SK-N-SH (cell line): Measurements from ENCODE around the gene ZNF462. TPM values are rescaled to one million over a fixed set of nuclear protein-coding genes. Genes with fewer than 3 reads are reported as not detected.

ENCODE experiments used
- CTCF ChIA-PET: fragments of 300-600, 350-600 bp; formaldehyde crosslinking; extraction: SDS; loops from one replicate; lab custom pipeline; 2021; lab: Yijun Ruan, JAX
- POLR2A ChIA-PET: fragments of 350-600 bp; sonication (Branson Sonifier 250); formaldehyde crosslinking; extraction: SDS; loops from one replicate; lab custom pipeline; 2020; ENCODE audit warnings: antibody characterized with exemption, inconsistent platforms; lab: Yijun Ruan, JAX
- DNase-seq: peaks from one replicate; pipeline ENCODE4 v3.0.0; 2012
- H2AFZ ChIP-seq: fragments of 200-600 bp; sonication (generic); 2 replicates; pipeline ENCODE4 v1.8.1; 2016; ENCODE audit warnings: antibody characterized with exemption, mild to moderate bottlenecking, low read depth
- H3F3A ChIP-seq: fragments of 200-600 bp; sonication (generic); replicated peaks from 2 replicates; pipeline ENCODE3; 2016; ENCODE audit warnings: antibody characterized with exemption, mild to moderate bottlenecking; ENCODE audit not compliant: insufficient read depth
- H3K27ac ChIP-seq, 2 experiments: fragments of 200-500 bp in 1 of 2; fragments of 200-600 bp in 1 of 2; sonication (Bioruptor generic) in 1 of 2; sonication (generic), shearing (Covaris generic) in 1 of 2; 2 replicates each; pipeline versions ENCODE4 v1.5.1 to v1.6.1; 2014 to 2016; ENCODE audit warnings: low read depth in 2 of 2, inconsistent platforms in 1 of 2, low read length in 1 of 2, mild to moderate bottlenecking in 1 of 2, mixed read lengths in 1 of 2
- H3K27me3 ChIP-seq: fragments of 200-600 bp; sonication (generic), shearing (Covaris generic); 2 replicates; pipeline ENCODE4 v1.6.1; 2016; ENCODE audit warnings: mixed run types; ENCODE audit not compliant: insufficient read depth
- H3K36me3 ChIP-seq, 2 experiments: fragments of 200-500 bp in 1 of 2; fragments of 200-600 bp in 1 of 2; sonication (Bioruptor generic) in 1 of 2; sonication (generic) in 1 of 2; replicated peaks in 1 of 2; 2 replicates each; pipeline versions ENCODE3 to v1.5.1; 2014 to 2016; ENCODE audit warnings: low read length in 1 of 2, mild to moderate bottlenecking in 1 of 2; ENCODE audit not compliant: insufficient read depth in 2 of 2, control insufficient read depth in 1 of 2
- H3K4me1 ChIP-seq, 2 experiments: fragments of 200-500 bp in 1 of 2; fragments of 200-600 bp in 1 of 2; sonication (Bioruptor generic) in 1 of 2; sonication (generic), shearing (Covaris generic) in 1 of 2; 2 replicates each; pipeline versions ENCODE4 v1.5.1 to v1.6.1; 2014 to 2016; ENCODE audit warnings: low read depth in 1 of 2, low read length in 1 of 2, mixed run types in 1 of 2; ENCODE audit not compliant: insufficient read depth in 2 of 2, control insufficient read depth in 1 of 2
- H3K4me2 ChIP-seq: fragments of 200-600 bp; sonication (generic), shearing (Covaris generic); 2 replicates; pipeline ENCODE4 v1.6.1; 2017; ENCODE audit warnings: mixed run types
- H3K4me3 ChIP-seq, 2 experiments: fragments of 200-500 bp in 1 of 2; fragments of 200-600 bp in 1 of 2; sonication (Bioruptor generic) in 1 of 2; sonication (generic), shearing (Covaris generic) in 1 of 2; 2 replicates each; pipeline versions ENCODE4 v1.5.1 to v1.8.1; 2014 to 2016; ENCODE audit warnings: low read depth in 2 of 2, inconsistent platforms in 1 of 2, low read length in 1 of 2, mild to moderate bottlenecking in 1 of 2, mixed read lengths in 1 of 2, moderate library complexity in 1 of 2
- H3K79me2 ChIP-seq: fragments of 200-600 bp; sonication (generic); 2 replicates; pipeline ENCODE4 v1.8.1; 2017; ENCODE audit warnings: mild to moderate bottlenecking; ENCODE audit not compliant: insufficient read depth
- H3K9ac ChIP-seq: fragments of 200-600 bp; sonication (generic); 2 replicates; pipeline ENCODE4 v1.6.1; 2017; ENCODE audit warnings: mixed run types
- H3K9me2 ChIP-seq: fragments of 200-600 bp; sonication (generic); 2 replicates; pipeline ENCODE4 v1.6.1; 2017; ENCODE audit warnings: mixed run types
- H3K9me3 ChIP-seq: fragments of 200-600 bp; sonication (generic); 2 replicates; pipeline ENCODE4 v1.6.1; 2017; ENCODE audit warnings: mixed run types, mild to moderate bottlenecking, moderate library complexity
- H4K20me1 ChIP-seq: fragments of 200-600 bp; sonication (generic); 2 replicates; pipeline ENCODE4 v1.6.1; 2017; ENCODE audit warnings: mild to moderate bottlenecking, mixed run types; ENCODE audit not compliant: insufficient read depth
- CHD2 ChIP-seq: fragments of 150-350 bp; IDR thresholded peaks from 2 replicates; pipeline ENCODE4 v1.6.1; 2018; ENCODE audit warnings: low read length; ENCODE audit not compliant: partially characterized antibody
- EP300 ChIP-seq, 2 experiments: IDR thresholded peaks; 2 replicates each; pipeline versions ENCODE4 v1.4.0 to v1.6.1; 2012; ENCODE audit warnings: borderline replicate concordance in 1 of 2, low read depth in 1 of 2, low read length in 1 of 2
- EZH2phosphoT487 ChIP-seq: fragments of 200-600 bp; sonication (generic); IDR thresholded peaks from 2 replicates; pipeline ENCODE4 v1.6.1; 2017; ENCODE audit warnings: low read depth, mixed run types, mild to moderate bottlenecking, antibody characterized with exemption, moderate library complexity, borderline replicate concordance
- FOSL2 ChIP-seq: IDR thresholded peaks from 2 replicates; pipeline ENCODE4 v1.4.0; 2012; ENCODE audit warnings: low read depth, mild to moderate bottlenecking, moderate library complexity, borderline replicate concordance
- FOXM1 ChIP-seq: IDR thresholded peaks from 2 replicates; pipeline ENCODE4 v1.4.0; 2012; ENCODE audit warnings: low read depth, mild to moderate bottlenecking
- GABPA ChIP-seq: IDR thresholded peaks from 2 replicates; pipeline ENCODE4 v1.4.0; 2012; ENCODE audit warnings: low read depth, mild to moderate bottlenecking
- MEF2A ChIP-seq: IDR thresholded peaks from 2 replicates; pipeline ENCODE4 v1.4.0; 2012; ENCODE audit warnings: low read depth, borderline replicate concordance
- NFIC ChIP-seq: IDR thresholded peaks from 2 replicates; pipeline ENCODE4 v1.4.0; 2012; ENCODE audit warnings: borderline replicate concordance
- POLR2AphosphoS5 ChIP-seq: IDR thresholded peaks from 2 replicates; pipeline ENCODE4 v1.6.1; 2012; ENCODE audit warnings: low read depth, low read length
- TAF1 ChIP-seq: IDR thresholded peaks from 2 replicates; pipeline ENCODE4 v1.6.1; 2012; ENCODE audit warnings: low read depth, mild to moderate bottlenecking, low read length, moderate library complexity, borderline replicate concordance
- TEAD4 ChIP-seq: IDR thresholded peaks from 2 replicates; pipeline ENCODE4 v1.4.0; 2012; ENCODE audit warnings: mild to moderate bottlenecking, borderline replicate concordance; ENCODE audit not compliant: insufficient read depth
- WGBS: methylation state at CpG from one replicate; pipeline ENCODE4 v1.1.6; 2017; ENCODE audit warnings: low lambda C conversion rate; 5-methylcytosine and 5-hydroxymethylcytosine counted together
- polyA plus RNA-seq, 3 experiments: library from polyadenylated mRNA; depleted of rRNA; stranded (reverse); fragments of >200 nt; gene quantifications; 2 replicates each; pipeline ENCODE4 v1.2.3, GENCODE V29; 2012
- TF ChIP-seq, protein P1 (sequence below): IDR thresholded peaks from 2 replicates; pipeline ENCODE4 v1.4.0; 2012; ENCODE audit warnings: low read depth, borderline replicate concordance
- TF ChIP-seq, protein P2 (sequence below): fragments of 200-600 bp; sonication (generic); IDR thresholded peaks from 2 replicates; pipeline ENCODE4 v1.6.1; 2017; ENCODE audit warnings: antibody characterized with exemption, mild to moderate bottlenecking, moderate library complexity
- TF ChIP-seq, protein P3 (sequence below): IDR thresholded peaks from 2 replicates; pipeline ENCODE4 v1.4.0; 2012; ENCODE audit warnings: low read depth
- TF ChIP-seq, protein P4 (sequence below): fragments of 150-350 bp; IDR thresholded peaks from 2 replicates; pipeline ENCODE4 v1.6.1; 2017; ENCODE audit warnings: antibody characterized with exemption, low read length, low read depth, borderline replicate concordance
- TF ChIP-seq, protein P5 (sequence below): IDR thresholded peaks from 2 replicates; pipeline ENCODE4 v1.6.1; 2012; ENCODE audit warnings: mild to moderate bottlenecking, low read depth, low read length, moderate library complexity

ZNF462 gene
- polyA plus RNA-seq, 1 of the 3 experiments (the other 2 are of a cell fraction): 5.2 TPM

DNA sequence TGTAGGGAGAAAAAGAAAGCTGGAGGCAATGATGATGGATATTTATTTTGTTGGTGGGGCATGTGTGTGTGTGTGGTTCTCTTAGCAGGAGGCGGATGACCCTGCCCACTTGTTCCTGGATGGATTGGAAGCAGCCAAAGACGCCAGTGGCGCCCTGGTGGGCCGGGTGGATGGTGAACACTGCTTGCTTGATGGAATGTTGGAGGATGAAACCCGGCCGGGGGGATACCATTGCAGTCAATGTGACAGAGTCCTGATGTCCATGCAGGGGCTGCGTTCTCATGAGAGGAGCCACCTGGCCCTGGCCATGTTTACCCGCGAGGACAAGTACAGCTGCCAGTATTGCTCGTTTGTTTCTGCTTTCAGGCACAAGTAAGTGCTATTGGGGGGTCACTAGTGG lies 69.2 kb downstream of the ZNF462 start:
- no peak overlapping the region for H2AFZ ChIP-seq
- H3K9ac ChIP-seq: no peak overlapping the region
- no peaks in the 10 kb centered on the region for H3K4me1 ChIP-seq
- H3K9me2 ChIP-seq: no peaks in the 10 kb centered on the region
- no peaks in the 10 kb centered on the region for H3K27me3 ChIP-seq
- H3K9me3 ChIP-seq: no peaks in the 10 kb centered on the region
- POLR2A ChIA-PET: no interaction called here
- H3K79me2 ChIP-seq: no peaks in the 10 kb centered on the region
- peaks cover 44 to 94% of the 10 kb centered on the region in 2 experiments for H3K36me3 ChIP-seq
- CTCF ChIA-PET: no interaction called here
- H3K4me2 ChIP-seq: no peak overlapping the region
- no peak overlapping the region for H3K4me3 ChIP-seq
- 95% methylated on average over 7 of the region's 10 CpGs for WGBS
- H3K27ac ChIP-seq: no peak overlapping the region
- TF ChIP-seq FOXM1: no peak
- TF ChIP-seq TAF1: no peak
- TF ChIP-seq, protein P1, sequence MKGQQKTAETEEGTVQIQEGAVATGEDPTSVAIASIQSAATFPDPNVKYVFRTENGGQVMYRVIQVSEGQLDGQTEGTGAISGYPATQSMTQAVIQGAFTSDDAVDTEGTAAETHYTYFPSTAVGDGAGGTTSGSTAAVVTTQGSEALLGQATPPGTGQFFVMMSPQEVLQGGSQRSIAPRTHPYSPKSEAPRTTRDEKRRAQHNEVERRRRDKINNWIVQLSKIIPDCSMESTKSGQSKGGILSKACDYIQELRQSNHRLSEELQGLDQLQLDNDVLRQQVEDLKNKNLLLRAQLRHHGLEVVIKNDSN: no peak
- no peak for TF ChIP-seq NFIC
- TF ChIP-seq, protein P2, sequence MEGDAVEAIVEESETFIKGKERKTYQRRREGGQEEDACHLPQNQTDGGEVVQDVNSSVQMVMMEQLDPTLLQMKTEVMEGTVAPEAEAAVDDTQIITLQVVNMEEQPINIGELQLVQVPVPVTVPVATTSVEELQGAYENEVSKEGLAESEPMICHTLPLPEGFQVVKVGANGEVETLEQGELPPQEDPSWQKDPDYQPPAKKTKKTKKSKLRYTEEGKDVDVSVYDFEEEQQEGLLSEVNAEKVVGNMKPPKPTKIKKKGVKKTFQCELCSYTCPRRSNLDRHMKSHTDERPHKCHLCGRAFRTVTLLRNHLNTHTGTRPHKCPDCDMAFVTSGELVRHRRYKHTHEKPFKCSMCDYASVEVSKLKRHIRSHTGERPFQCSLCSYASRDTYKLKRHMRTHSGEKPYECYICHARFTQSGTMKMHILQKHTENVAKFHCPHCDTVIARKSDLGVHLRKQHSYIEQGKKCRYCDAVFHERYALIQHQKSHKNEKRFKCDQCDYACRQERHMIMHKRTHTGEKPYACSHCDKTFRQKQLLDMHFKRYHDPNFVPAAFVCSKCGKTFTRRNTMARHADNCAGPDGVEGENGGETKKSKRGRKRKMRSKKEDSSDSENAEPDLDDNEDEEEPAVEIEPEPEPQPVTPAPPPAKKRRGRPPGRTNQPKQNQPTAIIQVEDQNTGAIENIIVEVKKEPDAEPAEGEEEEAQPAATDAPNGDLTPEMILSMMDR: no peak
- TF ChIP-seq POLR2AphosphoS5: no peak
- TF ChIP-seq, protein P3, sequence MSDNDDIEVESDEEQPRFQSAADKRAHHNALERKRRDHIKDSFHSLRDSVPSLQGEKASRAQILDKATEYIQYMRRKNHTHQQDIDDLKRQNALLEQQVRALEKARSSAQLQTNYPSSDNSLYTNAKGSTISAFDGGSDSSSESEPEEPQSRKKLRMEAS: no peak
- TF ChIP-seq, protein P4, sequence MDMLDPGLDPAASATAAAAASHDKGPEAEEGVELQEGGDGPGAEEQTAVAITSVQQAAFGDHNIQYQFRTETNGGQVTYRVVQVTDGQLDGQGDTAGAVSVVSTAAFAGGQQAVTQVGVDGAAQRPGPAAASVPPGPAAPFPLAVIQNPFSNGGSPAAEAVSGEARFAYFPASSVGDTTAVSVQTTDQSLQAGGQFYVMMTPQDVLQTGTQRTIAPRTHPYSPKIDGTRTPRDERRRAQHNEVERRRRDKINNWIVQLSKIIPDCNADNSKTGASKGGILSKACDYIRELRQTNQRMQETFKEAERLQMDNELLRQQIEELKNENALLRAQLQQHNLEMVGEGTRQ: no peak
- no peak for TF ChIP-seq EP300 (IDR thresholded peaks at IDR 0.05; ENCODE audit: borderline replicate concordance in 1 of 2, low read depth in 1 of 2, low read length in 1 of 2)
- TF ChIP-seq TEAD4: no peak
- TF ChIP-seq, protein P5, sequence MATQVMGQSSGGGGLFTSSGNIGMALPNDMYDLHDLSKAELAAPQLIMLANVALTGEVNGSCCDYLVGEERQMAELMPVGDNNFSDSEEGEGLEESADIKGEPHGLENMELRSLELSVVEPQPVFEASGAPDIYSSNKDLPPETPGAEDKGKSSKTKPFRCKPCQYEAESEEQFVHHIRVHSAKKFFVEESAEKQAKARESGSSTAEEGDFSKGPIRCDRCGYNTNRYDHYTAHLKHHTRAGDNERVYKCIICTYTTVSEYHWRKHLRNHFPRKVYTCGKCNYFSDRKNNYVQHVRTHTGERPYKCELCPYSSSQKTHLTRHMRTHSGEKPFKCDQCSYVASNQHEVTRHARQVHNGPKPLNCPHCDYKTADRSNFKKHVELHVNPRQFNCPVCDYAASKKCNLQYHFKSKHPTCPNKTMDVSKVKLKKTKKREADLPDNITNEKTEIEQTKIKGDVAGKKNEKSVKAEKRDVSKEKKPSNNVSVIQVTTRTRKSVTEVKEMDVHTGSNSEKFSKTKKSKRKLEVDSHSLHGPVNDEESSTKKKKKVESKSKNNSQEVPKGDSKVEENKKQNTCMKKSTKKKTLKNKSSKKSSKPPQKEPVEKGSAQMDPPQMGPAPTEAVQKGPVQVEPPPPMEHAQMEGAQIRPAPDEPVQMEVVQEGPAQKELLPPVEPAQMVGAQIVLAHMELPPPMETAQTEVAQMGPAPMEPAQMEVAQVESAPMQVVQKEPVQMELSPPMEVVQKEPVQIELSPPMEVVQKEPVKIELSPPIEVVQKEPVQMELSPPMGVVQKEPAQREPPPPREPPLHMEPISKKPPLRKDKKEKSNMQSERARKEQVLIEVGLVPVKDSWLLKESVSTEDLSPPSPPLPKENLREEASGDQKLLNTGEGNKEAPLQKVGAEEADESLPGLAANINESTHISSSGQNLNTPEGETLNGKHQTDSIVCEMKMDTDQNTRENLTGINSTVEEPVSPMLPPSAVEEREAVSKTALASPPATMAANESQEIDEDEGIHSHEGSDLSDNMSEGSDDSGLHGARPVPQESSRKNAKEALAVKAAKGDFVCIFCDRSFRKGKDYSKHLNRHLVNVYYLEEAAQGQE: no peak
- no peak for TF ChIP-seq FOSL2
- no peak for TF ChIP-seq CHD2
- no peak for TF ChIP-seq EZH2phosphoT487
- TF ChIP-seq MEF2A: no peak
- TF ChIP-seq GABPA: no peak
- TF ChIP-seq, all 33 proteins: peak for 0
- no peaks in the 10 kb centered on the region for H3F3A ChIP-seq
- no peak for DNase-seq
- H4K20me1 ChIP-seq: no peaks in the 10 kb centered on the region
